ENCODE measurements around the gene PHGDH.

Gene PHGDH

GRCh38 chr1:119748040-119748439 lies 36.3 kb downstream of the PHGDH start:
- Histone ChIP-seq H3K36me3 (ENCODE audit: control insufficient read depth in 2 of 2, insufficient read depth in 2 of 2, low read length in 2 of 2) (peaks cover 41 to 45% of the 10 kb centered on the region in 2 donors), H3K9me3 (ENCODE audit: control insufficient read depth in 2 of 2, low read length in 2 of 2) (no peaks in the 10 kb centered on the region), H3K27ac (ENCODE audit: low read depth in 2 of 2, low read length in 2 of 2) (no peak overlapping the region), H3K4me3 (ENCODE audit: low read length in 2 of 2) (no peak overlapping the region), H3K9ac (ENCODE audit: low read depth in 1 of 2, low read length in 2 of 2) (no peak overlapping the region), H3K27me3 (ENCODE audit: control insufficient read depth in 2 of 2, insufficient read depth in 2 of 2, low read length in 2 of 2) (no peaks in the 10 kb centered on the region), H3K4me1 (ENCODE audit: control insufficient read depth in 2 of 2, insufficient read depth in 2 of 2, low read length in 2 of 2) (peaks cover 2 to 3% of the 10 kb centered on the region in 2 donors)

GRCh38 chr1:119752592-119752991 lies 40.9 kb downstream of the PHGDH start:
- Histone ChIP-seq H3K27me3 (ENCODE audit: control insufficient read depth in 2 of 2, insufficient read depth in 2 of 2, low read length in 2 of 2) (no peaks in the 10 kb centered on the region), H3K4me1 (ENCODE audit: control insufficient read depth in 2 of 2, insufficient read depth in 2 of 2, low read length in 2 of 2) (no peaks in the 10 kb centered on the region), H3K4me3 (ENCODE audit: low read length in 2 of 2) (no peak overlapping the region), H3K9ac (ENCODE audit: low read depth in 1 of 2, low read length in 2 of 2) (no peak overlapping the region), H3K36me3 (ENCODE audit: control insufficient read depth in 2 of 2, insufficient read depth in 2 of 2, low read length in 2 of 2) (peaks cover 79 to 81% of the 10 kb centered on the region in 2 donors), H3K27ac (ENCODE audit: low read depth in 2 of 2, low read length in 2 of 2) (no peak overlapping the region), H3K9me3 (ENCODE audit: control insufficient read depth in 2 of 2, low read length in 2 of 2) (no peaks in the 10 kb centered on the region)

GRCh38 chr1:119758584-119758983 lies 46.9 kb downstream of the PHGDH start:
- Histone ChIP-seq H3K27me3 (ENCODE audit: control insufficient read depth in 2 of 2, insufficient read depth in 2 of 2, low read length in 2 of 2) (no peaks in the 10 kb centered on the region), H3K9me3 (ENCODE audit: control insufficient read depth in 2 of 2, low read length in 2 of 2) (no peaks in the 10 kb centered on the region), H3K4me1 (ENCODE audit: control insufficient read depth in 2 of 2, insufficient read depth in 2 of 2, low read length in 2 of 2) (no peaks in the 10 kb centered on the region), H3K9ac (ENCODE audit: low read depth in 1 of 2, low read length in 2 of 2) (no peak overlapping the region), H3K36me3 (ENCODE audit: control insufficient read depth in 2 of 2, insufficient read depth in 2 of 2, low read length in 2 of 2) (peaks cover 57 to 62% of the 10 kb centered on the region in 2 donors), H3K4me3 (ENCODE audit: low read length in 2 of 2) (no peak overlapping the region), H3K27ac (ENCODE audit: low read depth in 2 of 2, low read length in 2 of 2) (no peak overlapping the region)

- Histone ChIP-seq H3K4me3 (ENCODE audit: low read length in 2 of 2) (no peak overlapping the region), H3K4me1 (ENCODE audit: control insufficient read depth in 2 of 2, insufficient read depth in 2 of 2, low read length in 2 of 2) (peaks cover 5 to 15% of the 10 kb centered on the region in 2 donors), H3K9me3 (ENCODE audit: control insufficient read depth in 2 of 2, low read length in 2 of 2) (no peaks in the 10 kb centered on the region), H3K9ac (ENCODE audit: low read depth in 1 of 2, low read length in 2 of 2) (no peak overlapping the region), H3K27me3 (ENCODE audit: control insufficient read depth in 2 of 2, insufficient read depth in 2 of 2, low read length in 2 of 2) (no peaks in the 10 kb centered on the region), H3K36me3 (ENCODE audit: control insufficient read depth in 2 of 2, insufficient read depth in 2 of 2, low read length in 2 of 2) (peaks cover 33 to 40% of the 10 kb centered on the region in 2 donors), H3K27ac (ENCODE audit: low read depth in 2 of 2, low read length in 2 of 2) (no peak overlapping the region)
Observed at GRCh38 chr1:119762409-119762808, 50.7 kb downstream of the PHGDH start.

- H3K36me3 ChIP-seq (ENCODE audit: control insufficient read depth in 2 of 2, insufficient read depth in 2 of 2, low read length in 2 of 2) = peaks cover 27 to 35% of the 10 kb centered on the region in 2 donors
- H3K9me3 ChIP-seq (ENCODE audit: control insufficient read depth in 2 of 2, low read length in 2 of 2) = no peaks in the 10 kb centered on the region
- H3K27me3 ChIP-seq (ENCODE audit: control insufficient read depth in 2 of 2, insufficient read depth in 2 of 2, low read length in 2 of 2) = no peaks in the 10 kb centered on the region
Observed at GRCh38 chr1:119762953-119763352, 51.2 kb downstream of the PHGDH start.

GRCh38 chr1:119764220-119764619 lies 52.5 kb downstream of the PHGDH start:
- Histone ChIP-seq H3K36me3 (ENCODE audit: control insufficient read depth in 2 of 2, insufficient read depth in 2 of 2, low read length in 2 of 2) (peaks cover 21 to 23% of the 10 kb centered on the region in 2 donors), H3K4me3 (ENCODE audit: low read length in 2 of 2) (peak overlapping the region in 1 of 2 donors; percentile 29), H3K27me3 (ENCODE audit: control insufficient read depth in 2 of 2, insufficient read depth in 2 of 2, low read length in 2 of 2) (no peaks in the 10 kb centered on the region), H3K9me3 (ENCODE audit: control insufficient read depth in 2 of 2, low read length in 2 of 2) (no peaks in the 10 kb centered on the region), H3K27ac (ENCODE audit: low read depth in 2 of 2, low read length in 2 of 2) (no peak overlapping the region), H3K4me1 (ENCODE audit: control insufficient read depth in 2 of 2, insufficient read depth in 2 of 2, low read length in 2 of 2) (peaks cover 8 to 18% of the 10 kb centered on the region in 2 donors), H3K9ac (ENCODE audit: low read depth in 1 of 2, low read length in 2 of 2) (peak overlapping the region in 1 of 2 donors; percentile 0)

More at GRCh38 chr1:119762953-119763352, 51.2 kb downstream of the PHGDH start:
- no peak overlapping the region for H3K27ac ChIP-seq (ENCODE audit: low read depth in 2 of 2, low read length in 2 of 2)
- H3K9ac ChIP-seq (ENCODE audit: low read depth in 1 of 2, low read length in 2 of 2) = no peak overlapping the region
- H3K4me3 ChIP-seq (ENCODE audit: low read length in 2 of 2) = no peak overlapping the region
- peaks cover 5 to 15% of the 10 kb centered on the region in 2 donors for H3K4me1 ChIP-seq (ENCODE audit: control insufficient read depth in 2 of 2, insufficient read depth in 2 of 2, low read length in 2 of 2)

GRCh38 chr1:119766374-119766794 lies 54.6 kb downstream of the PHGDH start:
- Histone ChIP-seq H3K4me1 (ENCODE audit: control insufficient read depth in 2 of 2, insufficient read depth in 2 of 2, low read length in 2 of 2) (peaks cover 13 to 35% of the 10 kb centered on the region in 2 donors), H3K27me3 (ENCODE audit: control insufficient read depth in 2 of 2, insufficient read depth in 2 of 2, low read length in 2 of 2) (no peaks in the 10 kb centered on the region), H3K9me3 (ENCODE audit: control insufficient read depth in 2 of 2, low read length in 2 of 2) (no peaks in the 10 kb centered on the region), H3K4me3 (ENCODE audit: low read length in 2 of 2) (peak overlapping the region; percentile 76 to 80), H3K27ac (ENCODE audit: low read depth in 2 of 2, low read length in 2 of 2) (peak overlapping the region; percentile 81 to 90), H3K36me3 (ENCODE audit: control insufficient read depth in 2 of 2, insufficient read depth in 2 of 2, low read length in 2 of 2) (peaks cover 6 to 11% of the 10 kb centered on the region in 2 donors), H3K9ac (ENCODE audit: low read depth in 1 of 2, low read length in 2 of 2) (peak overlapping the region; percentile 74 to 85)

- H3K36me3 ChIP-seq (ENCODE audit: control insufficient read depth in 2 of 2, insufficient read depth in 2 of 2, low read length in 2 of 2) = peaks cover 6 to 11% of the 10 kb centered on the region in 2 donors
- peak overlapping the region; percentile 76 to 80 for H3K4me3 ChIP-seq (ENCODE audit: low read length in 2 of 2)
- H3K9ac ChIP-seq (ENCODE audit: low read depth in 1 of 2, low read length in 2 of 2) = peak overlapping the region; percentile 74 to 85
- H3K27me3 ChIP-seq (ENCODE audit: control insufficient read depth in 2 of 2, insufficient read depth in 2 of 2, low read length in 2 of 2) = no peaks in the 10 kb centered on the region
- H3K9me3 ChIP-seq (ENCODE audit: control insufficient read depth in 2 of 2, low read length in 2 of 2) = no peaks in the 10 kb centered on the region
- H3K27ac ChIP-seq (ENCODE audit: low read depth in 2 of 2, low read length in 2 of 2) = peak overlapping the region; percentile 81 to 90
- H3K4me1 ChIP-seq (ENCODE audit: control insufficient read depth in 2 of 2, insufficient read depth in 2 of 2, low read length in 2 of 2) = peaks cover 13 to 40% of the 10 kb centered on the region in 2 donors
Observed at GRCh38 chr1:119767486-119767885, 55.8 kb downstream of the PHGDH start.

GRCh38 chr1:119768778-119769177 lies 57.0 kb downstream of the PHGDH start, which contains the start of gene HMGCS2:
Gene HMGCS2 (minus strand): TSS chr1:119768905. CDS start chr1:119768844, 61 bp downstream.
- Histone ChIP-seq H3K4me3 (ENCODE audit: low read length in 2 of 2) (peak within 1 kb of the TSS; percentile 76 to 80), H3K36me3 (ENCODE audit: control insufficient read depth in 2 of 2, insufficient read depth in 2 of 2, low read length in 2 of 2) (peaks cover 6 to 7% of the 10 kb centered on the region in 2 donors), H3K4me1 (ENCODE audit: control insufficient read depth in 2 of 2, insufficient read depth in 2 of 2, low read length in 2 of 2) (peaks cover 16 to 47% of the 10 kb centered on the region in 2 donors), H3K27me3 (ENCODE audit: control insufficient read depth in 2 of 2, insufficient read depth in 2 of 2, low read length in 2 of 2) (no peaks in the 10 kb centered on the region), H3K9ac (ENCODE audit: low read depth in 1 of 2, low read length in 2 of 2) (peak within 1 kb of the TSS; percentile 72 to 85), H3K9me3 (ENCODE audit: control insufficient read depth in 2 of 2, low read length in 2 of 2) (no peaks in the 10 kb centered on the region), H3K27ac (ENCODE audit: low read depth in 2 of 2, low read length in 2 of 2) (peak within 1 kb of the TSS; percentile 81 to 90)

- Histone ChIP-seq H3K27ac (ENCODE audit: low read depth in 2 of 2, low read length in 2 of 2) (peak overlapping the region; percentile 35 to 45), H3K27me3 (ENCODE audit: control insufficient read depth in 2 of 2, insufficient read depth in 2 of 2, low read length in 2 of 2) (no peaks in the 10 kb centered on the region), H3K9me3 (ENCODE audit: control insufficient read depth in 2 of 2, low read length in 2 of 2) (no peaks in the 10 kb centered on the region), H3K36me3 (ENCODE audit: control insufficient read depth in 2 of 2, insufficient read depth in 2 of 2, low read length in 2 of 2) (no peaks in the 10 kb centered on the region), H3K4me3 (ENCODE audit: low read length in 2 of 2) (no peak overlapping the region), H3K4me1 (ENCODE audit: control insufficient read depth in 2 of 2, insufficient read depth in 2 of 2, low read length in 2 of 2) (peaks cover 18 to 42% of the 10 kb centered on the region in 2 donors), H3K9ac (ENCODE audit: low read depth in 1 of 2, low read length in 2 of 2) (no peak overlapping the region)
Observed at GRCh38 chr1:119771016-119771415, 59.3 kb downstream of the PHGDH start.
